ENCODE results near the gene TNFRSF1A.

The TNFRSF1A gene

GRCh38 chr12:6323340-6323994, 18.4 kb downstream of the TNFRSF1A start:
- peak; percentile 80 for DNase-seq

GRCh38 chr12:6322969-6323339, 18.9 kb downstream of the TNFRSF1A start:
- no peak for DNase-seq

- no peak for DNase-seq
These were observed 19.5 kb downstream of the TNFRSF1A start for GRCh38 chr12:6322352-6322751.

GRCh38 chr12:6321905-6322304, 20.0 kb downstream of the TNFRSF1A start:
- DNase-seq, result peak; percentile 31

GRCh38 chr12:6319446-6319845, 22.4 kb downstream of the TNFRSF1A start:
- DNase-seq, result no peak

- DNase-seq, result no peak
These were observed 23.4 kb downstream of the TNFRSF1A start for GRCh38 chr12:6318440-6318879.

GRCh38 chr12:6317693-6318439, 24.0 kb downstream of the TNFRSF1A start:
- DNase-seq, result no peak

DNA sequence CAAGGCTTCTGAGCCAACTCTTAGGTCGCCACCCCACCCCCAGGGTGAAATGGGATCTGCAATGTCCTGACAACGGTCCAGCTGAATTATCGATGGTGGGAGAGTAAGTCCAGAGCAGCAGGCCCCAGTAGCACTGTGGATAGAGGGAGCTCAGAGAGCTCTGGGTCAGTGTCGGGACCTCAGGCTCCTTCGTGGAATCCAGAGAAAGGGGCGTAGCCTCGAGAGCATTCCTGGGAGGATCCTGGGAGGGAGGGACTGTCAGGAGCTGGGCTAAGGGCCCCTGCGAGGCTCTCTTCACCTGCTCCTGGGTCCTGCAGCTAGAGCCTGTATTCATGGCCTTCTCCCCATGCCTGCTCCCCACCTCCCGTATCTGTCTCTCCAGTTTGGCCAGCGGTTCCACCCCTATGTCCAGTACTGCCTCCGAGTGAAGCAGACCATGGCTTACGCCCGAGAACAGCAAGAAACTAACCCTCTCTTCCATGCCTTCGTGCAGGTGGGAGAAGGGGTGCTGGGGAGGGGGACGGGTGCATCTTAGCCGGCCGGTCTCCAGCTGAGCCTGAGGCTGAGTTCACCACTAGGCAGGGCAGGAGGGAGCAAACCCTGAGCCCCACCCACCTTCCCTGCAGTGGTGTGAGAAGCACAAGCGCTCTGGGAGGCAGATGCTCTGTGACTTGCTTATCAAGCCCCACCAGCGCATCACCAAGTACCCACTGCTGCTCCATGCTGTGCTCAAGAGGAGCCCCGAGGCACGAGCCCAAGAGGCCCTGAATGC, 24.8 kb downstream of the TNFRSF1A start:
- DNase-seq, result no peak

DNA sequence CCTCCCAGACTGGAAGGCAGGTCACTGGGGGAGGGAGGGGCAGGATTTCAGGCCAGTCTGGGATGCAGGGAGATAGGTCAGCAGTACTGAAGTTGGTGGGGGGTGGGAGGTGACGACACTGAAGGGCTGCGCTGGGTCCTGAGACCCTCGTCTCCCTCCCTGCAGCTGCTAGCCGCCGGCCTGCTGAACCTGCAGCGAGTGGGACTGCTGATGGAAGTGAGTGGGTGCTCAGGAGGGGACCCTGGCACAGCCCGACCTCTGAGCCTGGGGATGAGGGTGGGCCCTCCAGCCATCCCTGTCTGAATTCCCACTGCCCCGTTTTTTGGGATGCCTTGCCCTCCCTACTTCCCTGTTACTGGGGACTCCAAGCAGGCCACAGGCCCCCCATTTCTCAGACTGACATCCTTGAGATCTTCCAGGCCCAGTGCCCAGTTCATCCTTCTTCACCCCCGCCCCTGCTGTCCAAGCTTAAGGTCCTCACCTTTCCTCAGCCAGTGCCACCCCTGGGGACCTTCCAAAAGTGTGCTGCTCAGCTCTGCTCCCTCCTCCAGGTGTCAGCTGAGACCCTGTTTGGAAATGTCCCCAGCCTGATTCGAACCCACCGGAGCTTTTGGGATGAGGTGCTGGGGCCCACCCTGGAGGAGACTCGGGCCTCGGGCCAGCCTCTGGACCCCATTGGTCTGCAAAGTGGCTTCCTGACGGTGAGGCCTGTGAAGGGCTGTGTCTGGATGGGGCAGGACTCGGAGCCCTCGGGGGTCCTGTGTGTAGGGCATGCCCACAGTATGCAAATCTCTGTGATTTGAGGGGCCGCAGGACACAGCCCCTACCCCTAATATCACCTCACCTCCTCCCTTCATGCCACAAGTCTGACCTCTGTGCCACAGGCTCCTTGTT, 25.9 kb downstream of the TNFRSF1A start:
- no peak for DNase-seq

- DNase-seq, result no peak
These were observed 26.7 kb downstream of the TNFRSF1A start for GRCh38 chr12:6315184-6315583.

- no peak for DNase-seq
These were observed 27.1 kb downstream of the TNFRSF1A start for GRCh38 chr12:6314776-6315175.

DNA sequence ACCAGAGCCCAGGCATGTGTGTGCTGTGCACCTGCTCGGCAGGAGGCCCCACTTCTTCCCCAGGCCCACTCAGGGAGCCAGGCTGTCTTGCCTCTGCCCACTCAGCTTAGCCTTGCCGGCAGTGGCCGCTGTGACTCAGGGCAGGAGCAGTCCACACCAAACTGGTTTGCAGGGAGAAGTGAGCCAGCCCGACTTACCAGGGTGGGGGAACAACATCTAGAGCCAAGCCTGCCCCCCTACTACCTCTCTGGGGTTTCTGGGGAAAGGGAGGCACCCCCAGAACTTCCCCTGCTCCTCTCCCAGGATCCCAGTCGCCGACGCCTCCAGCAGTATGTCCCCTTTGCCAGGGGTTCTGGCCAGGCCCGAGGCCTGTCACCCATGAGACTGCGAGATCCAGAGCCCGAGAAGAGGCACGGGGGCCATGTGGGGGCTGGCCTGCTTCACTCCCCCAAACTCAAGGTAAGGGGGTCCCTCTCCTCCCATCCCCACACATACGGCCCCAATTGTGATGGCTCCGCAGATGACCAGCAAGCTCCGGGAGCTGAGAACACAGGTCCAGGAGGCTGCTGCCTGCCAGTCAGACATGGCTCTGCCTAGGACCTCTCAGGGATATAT, 28.4 kb downstream of the TNFRSF1A start:
- DNase-seq, result no peak

- peak; percentile 29 for DNase-seq
These were observed 29.1 kb downstream of the TNFRSF1A start for GRCh38 chr12:6312529-6313325.

GRCh38 chr12:6311822-6312528, 29.9 kb downstream of the TNFRSF1A start:
- DNase-seq, result no peak

GRCh38 chr12:6310771-6311610, 30.9 kb downstream of the TNFRSF1A start:
- peak; percentile 77 for DNase-seq

GRCh38 chr12:6307529-6307928, 34.3 kb downstream of the TNFRSF1A start:
- DNase-seq, result no peak

DNA sequence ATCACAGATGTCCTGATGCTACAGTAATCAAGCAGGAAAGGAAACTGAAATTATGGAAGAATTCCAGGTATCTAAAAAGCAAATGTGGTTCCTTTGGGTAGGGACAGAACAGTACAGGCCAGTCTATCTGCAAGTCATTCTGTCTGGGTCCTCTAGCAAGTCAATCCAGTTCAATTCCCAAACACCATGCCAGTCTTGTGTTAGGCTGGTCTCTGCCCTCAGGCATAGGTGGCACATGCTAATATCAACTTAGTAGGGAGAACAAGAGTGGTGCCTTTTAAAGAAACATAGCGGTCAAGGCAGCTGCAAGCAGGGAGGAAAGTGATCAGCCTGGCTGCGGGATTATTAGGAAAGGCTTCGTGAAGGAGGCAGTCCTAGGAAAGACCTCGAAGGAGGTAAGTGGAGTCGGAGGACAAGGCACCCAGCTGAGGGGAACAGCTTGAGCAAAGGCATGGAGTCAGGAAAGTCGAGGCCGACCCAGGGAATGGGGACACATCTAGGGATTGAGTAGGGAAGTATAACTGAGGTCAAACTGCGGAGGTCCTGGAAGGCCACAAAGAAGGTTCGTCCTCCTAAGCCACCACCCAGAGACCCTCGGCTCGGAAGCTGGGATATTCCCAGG, 35.2 kb downstream of the TNFRSF1A start:
- DNase-seq, result no peak

GRCh38 chr12:6306151-6306550, 35.7 kb downstream of the TNFRSF1A start:
- DNase-seq, result no peak

- no peak for DNase-seq
These were observed 38.8 kb downstream of the TNFRSF1A start for GRCh38 chr12:6303071-6303470.
